Heart right ventricle (tissue), 16 donors: ENCODE results near the gene LRCH1. TPM values are rescaled to one million over a fixed set of nuclear protein-coding genes. Genes with fewer than 3 reads are reported as not detected.

Source experiments
- ATAC-seq, 8 donors: fragments of 200-7000 bp; cut with Tn5 transposase; one replicate each; pipeline ENCODE4 v1.9.1; 2020; ENCODE audit warnings: mild to moderate bottlenecking in 8 of 8, moderate library complexity in 8 of 8, moderate number of reproducible peaks in 1 of 8
- DNase-seq, 2 donors: peaks; one replicate each; pipeline ENCODE4 v3.0.0-alpha.2; 2020
- H3K27ac ChIP-seq, 10 donors: fragments of 200-600 bp; sonication (generic) in 2 of 10; one replicate each; pipeline versions ENCODE4 v1.5.0 to v1.8.0; 2020 to 2022; ENCODE audit warnings: mild to moderate bottlenecking in 3 of 10
- H3K27me3 ChIP-seq, 7 donors: fragments of 200-600 bp; one replicate each; pipeline ENCODE4 v1.8.0; 2021 to 2022; ENCODE audit warnings: mild to moderate bottlenecking in 2 of 7
- H3K36me3 ChIP-seq, 9 donors: fragments of 200-600 bp; sonication (generic) in 1 of 9; one replicate each; pipeline versions ENCODE4 v1.5.0 to v1.8.0; 2020 to 2022; ENCODE audit warnings: mild to moderate bottlenecking in 2 of 9
- H3K4me1 ChIP-seq, 9 donors: fragments of 200-600 bp; sonication (generic) in 1 of 9; one replicate each; pipeline versions ENCODE4 v1.5.0 to v1.8.0; 2020 to 2022; ENCODE audit warnings: mild to moderate bottlenecking in 4 of 9
- H3K4me3 ChIP-seq, 10 donors: fragments of 200-600 bp; sonication (generic) in 2 of 10; one replicate each; pipeline versions ENCODE4 v1.5.0 to v1.8.0; 2020 to 2022; ENCODE audit warnings: mild to moderate bottlenecking in 7 of 10, moderate library complexity in 2 of 10
- H3K9me3 ChIP-seq, 11 donors: fragments of 200-600 bp in 10 of 11; sonication (generic) in 2 of 11; one replicate each; pipeline versions ENCODE4 v1.5.0 to v1.8.0; 2013 to 2022; ENCODE audit warnings: mild to moderate bottlenecking in 2 of 11, control low read depth in 1 of 11, moderate library complexity in 1 of 11
- WGBS, 2 donors: extraction: QIAGEN DNeasy Blood & Tissue Kit; methylation state at CpG; one replicate each; pipeline ENCODE4 v1.1.7; 2013; ENCODE audit warnings: inconsistent platforms in 1 of 2; 5-methylcytosine and 5-hydroxymethylcytosine counted together
- intact Hi-C, 10 donors: fragments of 100-400 bp; cut with DNase I; formaldehyde crosslinking; loops; one replicate each; pipeline versions ENCODE4 v1.11.1 to v1.14.2; 2022
- polyA plus RNA-seq, 2 donors: library from polyadenylated mRNA; stranded (reverse); fragments of 200-250 nt; gene quantifications; one replicate each; pipeline ENCODE4 v1.2.3, GENCODE V29; 2013
- total RNA-seq, 10 donors: library from RNA; stranded (reverse); fragmentation: NEBNext Ultra II Directional in 3 of 10; extraction: Animal tissue kit (Norgen Biotek cat#: 25700) in 3 of 10; gene quantifications; one replicate each; pipeline versions ENCODE4 v1.2.1 to v1.2.4, GENCODE V29; 2021 to 2023
- TF ChIP-seq, protein P1 (sequence below), 9 donors: fragments of 200-600 bp; sonication (generic) in 2 of 9; IDR thresholded peaks; one replicate each; pipeline versions ENCODE4 v1.5.0 to v1.8.0; 2021 to 2022; ENCODE audit warnings: antibody characterized with exemption in 9 of 9, mild to moderate bottlenecking in 5 of 9, moderate library complexity in 1 of 9
- donor health status: Arrhythmogenic right ventricular cardiomyopathy.
- donor health status: ischemic (EF 13 %, LVEDD 7.1; RV severe dilation, severe dysfunction).
- donor health status: healthy with polysubstance abuse.
- donor health status: DM: no; HTN: yes; CAD: no.
- donor health status: DM: no; HTN: no; CAD: no.
- donor health status: ischemic (EF 25% LVEDD 6.9; RV normal size, moderate dysfunction).
- donor health status: ischemic (EF 25% LVEDD 5.7; RV mildly dilated, moderate dysfunction).
- donor health status: healthy.
- donor health status: DM: yes; HTN: yes; CAD: no.
- donor health status: Ischemic cardiomyopathy.
- donor health status: ischemic (EF 35%, LVEDD 5.7; RV mildly dilated, moderate dysfunction).
- donor health status: nonischemic (EF 11% LVEDD 7.7; RV severe dilation, severe dysfunction).
- donor health status: DM: yes; HTN: yes; CAD: no.
- donor health status: PGD.
- donor health status: ischemic (EF 29% LVEDD 5.4; RV normal size, mild dysfunction).
- donor health status: nonischemic (EF 23%, LVEDD 6.1; RV moderate dilation, normal function).

LRCH1 gene
- total and polyA plus RNA-seq, 12 donors, result 4.1 to 20.3 (median 13.1) TPM

DNA sequence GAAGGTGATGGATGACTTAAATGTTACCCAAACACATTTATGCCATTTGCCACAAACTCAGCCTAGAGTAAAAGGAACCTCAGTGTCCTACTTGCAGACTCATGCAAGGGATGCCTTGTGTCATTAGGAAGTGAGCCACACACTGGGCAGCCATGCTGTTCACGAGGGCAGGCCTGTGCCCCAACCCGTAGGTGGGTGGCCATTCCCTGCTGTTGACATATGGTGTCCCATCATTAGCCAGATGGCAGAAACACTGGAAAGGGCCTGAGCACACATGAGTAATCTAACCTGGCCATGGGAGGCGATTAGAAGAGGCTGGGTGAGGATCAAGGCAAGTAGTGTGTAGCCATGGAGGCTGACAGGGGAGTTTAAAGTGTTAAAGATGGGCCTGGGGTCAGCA, 9.7 kb upstream of the LRCH1 start:
- H3K4me1 ChIP-seq, result no peaks in the 10 kb centered on the region
- H3K27me3 ChIP-seq, result no peaks in the 10 kb centered on the region
- no peak for ATAC-seq
- no peak overlapping the region for H3K27ac ChIP-seq
- no peaks in the 10 kb centered on the region for H3K36me3 ChIP-seq
- TF ChIP-seq, protein P1, sequence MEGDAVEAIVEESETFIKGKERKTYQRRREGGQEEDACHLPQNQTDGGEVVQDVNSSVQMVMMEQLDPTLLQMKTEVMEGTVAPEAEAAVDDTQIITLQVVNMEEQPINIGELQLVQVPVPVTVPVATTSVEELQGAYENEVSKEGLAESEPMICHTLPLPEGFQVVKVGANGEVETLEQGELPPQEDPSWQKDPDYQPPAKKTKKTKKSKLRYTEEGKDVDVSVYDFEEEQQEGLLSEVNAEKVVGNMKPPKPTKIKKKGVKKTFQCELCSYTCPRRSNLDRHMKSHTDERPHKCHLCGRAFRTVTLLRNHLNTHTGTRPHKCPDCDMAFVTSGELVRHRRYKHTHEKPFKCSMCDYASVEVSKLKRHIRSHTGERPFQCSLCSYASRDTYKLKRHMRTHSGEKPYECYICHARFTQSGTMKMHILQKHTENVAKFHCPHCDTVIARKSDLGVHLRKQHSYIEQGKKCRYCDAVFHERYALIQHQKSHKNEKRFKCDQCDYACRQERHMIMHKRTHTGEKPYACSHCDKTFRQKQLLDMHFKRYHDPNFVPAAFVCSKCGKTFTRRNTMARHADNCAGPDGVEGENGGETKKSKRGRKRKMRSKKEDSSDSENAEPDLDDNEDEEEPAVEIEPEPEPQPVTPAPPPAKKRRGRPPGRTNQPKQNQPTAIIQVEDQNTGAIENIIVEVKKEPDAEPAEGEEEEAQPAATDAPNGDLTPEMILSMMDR (IDR thresholded peaks at IDR 0.05), result no peak
- intact Hi-C loops, result loop anchor here in 2 of 10 donors (10.0 kb wide), 1 partner anchor 48 kb away; no protein-coding TSS in a partner anchor
- 95% methylated on average over 3 of the region's 3 CpGs for WGBS, 2 donors
- no peaks in the 10 kb centered on the region for H3K9me3 ChIP-seq
- DNase-seq, result no peak
- H3K4me3 ChIP-seq, result no peak overlapping the region

DNA sequence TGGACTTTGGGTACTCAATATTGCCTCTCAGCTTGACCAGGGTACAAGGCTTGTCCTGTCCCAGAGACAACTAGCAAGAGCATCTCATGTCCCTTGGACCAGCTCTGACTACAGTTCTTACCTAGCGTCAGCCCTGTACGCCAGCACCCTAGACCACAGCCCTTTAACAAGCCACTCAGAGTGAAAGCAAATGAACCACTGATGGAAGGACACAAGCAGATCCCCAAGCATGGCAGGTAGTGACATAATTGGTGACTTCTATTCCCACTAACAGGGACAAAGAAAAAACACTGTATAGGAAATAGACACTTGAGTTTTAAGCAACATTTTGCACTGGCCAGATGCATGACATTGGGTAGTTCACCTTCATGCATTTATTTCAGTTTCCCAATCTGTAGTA, 8.8 kb upstream of the LRCH1 start:
- Histone ChIP-seq H3K27ac (no peak overlapping the region), H3K4me3 (no peak overlapping the region), H3K36me3 (no peaks in the 10 kb centered on the region), H3K4me1 (no peaks in the 10 kb centered on the region), H3K27me3 (no peaks in the 10 kb centered on the region), H3K9me3 (no peaks in the 10 kb centered on the region)
- ATAC-seq (no peak), DNase-seq (no peak)
- 98 to 100% methylated on average over 2 of the region's 2 CpGs for WGBS, 2 donors
- intact Hi-C loops, result loop anchor here in 2 of 10 donors (10.0 kb wide), 1 partner anchor 49 kb away; no protein-coding TSS in a partner anchor
- TF ChIP-seq, protein P1 (IDR thresholded peaks at IDR 0.05), result no peak

DNA sequence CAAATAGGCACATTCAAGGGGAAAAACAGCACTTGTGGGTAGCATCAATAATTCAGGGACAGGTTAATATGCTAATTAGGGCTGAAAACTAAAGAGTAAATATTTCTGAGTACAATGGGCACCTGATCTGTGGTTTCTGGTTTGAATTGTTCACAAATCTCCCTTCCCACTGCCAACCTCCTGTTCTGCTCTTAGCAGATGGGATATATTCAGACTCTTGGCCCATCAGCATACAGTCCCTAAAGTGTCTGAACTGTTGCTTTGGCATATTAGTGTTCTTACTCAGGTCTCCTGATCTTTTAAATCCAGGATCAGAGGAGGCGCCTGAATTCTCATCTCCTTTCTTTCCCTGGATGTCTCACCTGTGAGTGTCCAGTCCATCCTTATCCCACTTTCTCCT, 8.2 kb upstream of the LRCH1 start:
- H3K4me3 ChIP-seq, result no peak overlapping the region
- DNase-seq (no peak), ATAC-seq (no peak)
- TF ChIP-seq, protein P1 (IDR thresholded peaks at IDR 0.05), result no peak
- H3K27ac ChIP-seq, result no peak overlapping the region
- no peaks in the 10 kb centered on the region for H3K4me1 ChIP-seq
- H3K36me3 ChIP-seq, result no peaks in the 10 kb centered on the region
- no peaks in the 10 kb centered on the region for H3K9me3 ChIP-seq
- H3K27me3 ChIP-seq, result no peaks in the 10 kb centered on the region
- intact Hi-C loops, result loop anchor here in 3 of 10 donors (5.0 to 10.0 kb wide), 2 partner anchors 50 to 53 kb away; no protein-coding TSS in a partner anchor
- 94 to 97% methylated on average over 1 of the region's 1 CpG for WGBS, 2 donors

DNA sequence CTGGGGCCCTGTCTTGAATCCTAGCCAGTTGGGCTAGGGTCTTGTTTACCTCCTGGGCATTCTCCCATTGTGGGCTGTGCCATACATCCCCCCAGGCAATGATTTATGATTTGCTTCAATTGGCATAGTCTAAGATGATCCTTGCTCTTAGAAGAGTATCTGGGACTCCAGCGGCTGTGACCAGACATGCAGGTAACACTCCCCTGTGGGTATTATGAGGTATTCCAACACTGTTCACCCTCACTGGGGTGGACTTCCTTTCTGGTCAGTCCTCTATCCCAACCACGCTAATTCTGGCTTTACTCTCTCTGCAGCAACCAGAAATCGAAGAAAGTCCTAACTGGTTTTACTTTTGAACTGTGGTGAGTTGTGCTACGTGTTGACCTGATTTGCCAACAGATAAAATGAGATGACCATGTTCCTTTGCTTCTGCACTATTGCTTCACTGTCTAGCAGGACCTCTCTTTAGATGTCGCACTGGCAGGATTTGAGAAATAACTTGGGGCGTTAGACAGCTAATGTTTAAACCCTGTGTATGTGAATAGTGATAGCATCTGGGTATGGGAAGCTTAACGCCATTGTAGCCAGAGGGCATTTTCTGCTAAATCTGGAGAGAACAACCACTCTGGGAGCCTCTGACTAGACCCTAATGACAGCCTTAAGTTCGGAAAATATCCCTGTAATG, 6.7 kb upstream of the LRCH1 start:
- no peak for DNase-seq
- Histone ChIP-seq H3K9me3 (no peaks in the 10 kb centered on the region), H3K27me3 (no peaks in the 10 kb centered on the region), H3K4me1 (peaks cover 0 to 3% (median 2%) of the 10 kb centered on the region in 9 donors), H3K4me3 (no peak overlapping the region), H3K36me3 (no peaks in the 10 kb centered on the region), H3K27ac (no peak overlapping the region)
- ATAC-seq, result no peak
- 92 to 94% methylated on average over 8 of the region's 8 CpGs for WGBS, 2 donors
- TF ChIP-seq, protein P1 (IDR thresholded peaks at IDR 0.05), result no peak
- intact Hi-C loops, result loop anchor here in 3 of 10 donors (5.0 to 10.0 kb wide), 2 partner anchors 51 to 54 kb away; no protein-coding TSS in a partner anchor
